GM12874 (cell line): ENCODE results near the gene TRIM49.
"Not testable (repeated sequence)": the region's sequence is repeated elsewhere in the genome, so short reads cannot be mapped to it uniquely, and the experiment has no call there.

Experiments
- TF ChIP-seq, protein P1 (sequence below): IDR thresholded peaks from 2 replicates; pipeline ENCODE4 v1.5.1; 2011; ENCODE audit warnings: low read depth, mild to moderate bottlenecking, control low read depth, low read length, moderate library complexity; ENCODE audit not compliant: insufficient read depth

The TRIM49 gene, protein sequence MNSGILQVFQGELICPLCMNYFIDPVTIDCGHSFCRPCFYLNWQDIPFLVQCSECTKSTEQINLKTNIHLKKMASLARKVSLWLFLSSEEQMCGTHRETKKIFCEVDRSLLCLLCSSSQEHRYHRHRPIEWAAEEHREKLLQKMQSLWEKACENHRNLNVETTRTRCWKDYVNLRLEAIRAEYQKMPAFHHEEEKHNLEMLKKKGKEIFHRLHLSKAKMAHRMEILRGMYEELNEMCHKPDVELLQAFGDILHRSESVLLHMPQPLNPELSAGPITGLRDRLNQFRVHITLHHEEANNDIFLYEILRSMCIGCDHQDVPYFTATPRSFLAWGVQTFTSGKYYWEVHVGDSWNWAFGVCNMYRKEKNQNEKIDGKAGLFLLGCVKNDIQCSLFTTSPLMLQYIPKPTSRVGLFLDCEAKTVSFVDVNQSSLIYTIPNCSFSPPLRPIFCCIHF

DNA sequence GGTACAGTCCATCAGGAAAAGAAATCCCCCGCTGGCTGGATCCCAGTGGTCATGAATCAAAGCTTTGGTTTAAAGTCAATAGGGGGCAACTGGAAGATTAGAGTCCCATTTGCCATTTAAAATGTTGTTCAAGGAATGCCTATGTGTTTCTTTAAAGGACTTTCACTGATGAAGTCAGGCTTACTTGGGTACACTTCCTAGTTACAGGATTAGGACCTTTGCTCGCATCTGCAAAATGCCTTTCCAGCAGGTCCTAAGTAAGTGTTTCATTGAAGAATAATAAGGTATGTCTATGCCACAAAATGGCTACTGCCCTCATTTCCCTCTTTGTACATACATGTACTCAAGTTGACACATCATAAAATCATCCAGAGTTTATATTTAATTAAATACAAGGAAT is at the start of gene TRIM49:
TSS of gene TRIM49 (minus strand) at position 101 of the 400 bp plus-strand sequence. CDS start 4,106 bp downstream, outside the sequence.
- TF ChIP-seq, protein P1, sequence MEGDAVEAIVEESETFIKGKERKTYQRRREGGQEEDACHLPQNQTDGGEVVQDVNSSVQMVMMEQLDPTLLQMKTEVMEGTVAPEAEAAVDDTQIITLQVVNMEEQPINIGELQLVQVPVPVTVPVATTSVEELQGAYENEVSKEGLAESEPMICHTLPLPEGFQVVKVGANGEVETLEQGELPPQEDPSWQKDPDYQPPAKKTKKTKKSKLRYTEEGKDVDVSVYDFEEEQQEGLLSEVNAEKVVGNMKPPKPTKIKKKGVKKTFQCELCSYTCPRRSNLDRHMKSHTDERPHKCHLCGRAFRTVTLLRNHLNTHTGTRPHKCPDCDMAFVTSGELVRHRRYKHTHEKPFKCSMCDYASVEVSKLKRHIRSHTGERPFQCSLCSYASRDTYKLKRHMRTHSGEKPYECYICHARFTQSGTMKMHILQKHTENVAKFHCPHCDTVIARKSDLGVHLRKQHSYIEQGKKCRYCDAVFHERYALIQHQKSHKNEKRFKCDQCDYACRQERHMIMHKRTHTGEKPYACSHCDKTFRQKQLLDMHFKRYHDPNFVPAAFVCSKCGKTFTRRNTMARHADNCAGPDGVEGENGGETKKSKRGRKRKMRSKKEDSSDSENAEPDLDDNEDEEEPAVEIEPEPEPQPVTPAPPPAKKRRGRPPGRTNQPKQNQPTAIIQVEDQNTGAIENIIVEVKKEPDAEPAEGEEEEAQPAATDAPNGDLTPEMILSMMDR: not testable (repeated sequence)
